ENCODE measurements around the gene UBASH3B. TPM values are rescaled to one million over a fixed set of nuclear protein-coding genes. Genes with fewer than 3 reads are reported as not detected.

UBASH3B gene
- total RNA-seq, 1 donor from 2014 or later = 62.1 TPM

- Histone ChIP-seq H3K79me2 (ENCODE audit: insufficient read depth, low read length) (no peaks in the 10 kb centered on the region), H4K20me1 (ENCODE audit: insufficient read depth, low read length) (no peaks in the 10 kb centered on the region), H3K9me3 (ENCODE audit: insufficient read depth, low read depth, low read length) (no peaks in the 10 kb centered on the region), H3K4me2 (ENCODE audit: low read length) (peak overlapping the region; percentile 2), H2AFZ (ENCODE audit: low read depth, low read length) (no peak overlapping the region), H3K27me3 (ENCODE audit: insufficient read depth, low read length) (no peaks in the 10 kb centered on the region), H3K4me3 (ENCODE audit: insufficient read depth, low read depth, low read length) (no peak overlapping the region), H3K36me3 (ENCODE audit: insufficient read depth, low read length) (peaks cover 12% of the 10 kb centered on the region), H3K27ac (ENCODE audit: low read depth, low read length) (peak overlapping the region; percentile 84), H3K9ac (ENCODE audit: low read length) (peak overlapping the region; percentile 62), H3K4me1 (ENCODE audit: insufficient read depth, low read length) (peaks cover 34% of the 10 kb centered on the region)
- no peak for FAIRE-seq
- no peak for TF ChIP-seq CTCF (IDR thresholded peaks at IDR 0.05; ENCODE audit: insufficient read depth, low read depth, low read length)
- no peak for TF ChIP-seq EZH2 (IDR thresholded peaks at IDR 0.05; ENCODE audit: insufficient read depth, low read length)
- Mint-ChIP-seq H3K27me3 (ENCODE audit: low read depth, unreplicated experiment) (no peaks in the 10 kb centered on the region), H3K36me3 (ENCODE audit: low read depth, unreplicated experiment) (peaks cover 3% of the 10 kb centered on the region), H3K4me1 (ENCODE audit: low read depth, unreplicated experiment) (peaks cover 36% of the 10 kb centered on the region), H3K27ac (ENCODE audit: unreplicated experiment) (peak overlapping the region; percentile 63), H3K9me3 (ENCODE audit: unreplicated experiment) (no peaks in the 10 kb centered on the region), H3K4me3 (ENCODE audit: unreplicated experiment) (no peak overlapping the region)
- no peak for DNase-seq (ENCODE audit: low read depth)
These were observed 149.3 kb downstream of the UBASH3B start for GRCh38 chr11:122804796-122805195.

GRCh38 chr11:122807731-122808477 lies 152.4 kb downstream of the UBASH3B start:
- Mint-ChIP-seq H3K4me3 (ENCODE audit: unreplicated experiment) (peak overlapping the region; percentile 29), H3K4me1 (ENCODE audit: low read depth, unreplicated experiment) (peaks cover 38% of the 10 kb centered on the region), H3K9me3 (ENCODE audit: unreplicated experiment) (no peaks in the 10 kb centered on the region), H3K27me3 (ENCODE audit: low read depth, unreplicated experiment) (no peaks in the 10 kb centered on the region), H3K27ac (ENCODE audit: unreplicated experiment) (peak overlapping the region; percentile 87), H3K36me3 (ENCODE audit: low read depth, unreplicated experiment) (peaks cover 4% of the 10 kb centered on the region)
- Histone ChIP-seq H3K79me2 (ENCODE audit: insufficient read depth, low read length) (no peaks in the 10 kb centered on the region), H2AFZ (ENCODE audit: low read depth, low read length) (no peak overlapping the region), H3K27me3 (ENCODE audit: insufficient read depth, low read length) (no peaks in the 10 kb centered on the region), H3K27ac (ENCODE audit: low read depth, low read length) (peak overlapping the region; percentile 6), H3K36me3 (ENCODE audit: insufficient read depth, low read length) (peaks cover 16% of the 10 kb centered on the region), H3K9me3 (ENCODE audit: insufficient read depth, low read depth, low read length) (no peaks in the 10 kb centered on the region), H4K20me1 (ENCODE audit: insufficient read depth, low read length) (no peaks in the 10 kb centered on the region), H3K4me3 (ENCODE audit: insufficient read depth, low read depth, low read length) (no peak overlapping the region), H3K4me2 (ENCODE audit: low read length) (peak overlapping the region; percentile 39), H3K9ac (ENCODE audit: low read length) (no peak overlapping the region), H3K4me1 (ENCODE audit: insufficient read depth, low read length) (peaks cover 31% of the 10 kb centered on the region)
- TF ChIP-seq EZH2 (IDR thresholded peaks at IDR 0.05; ENCODE audit: insufficient read depth, low read length) (no peak), CTCF (IDR thresholded peaks at IDR 0.05; ENCODE audit: insufficient read depth, low read depth, low read length) (no peak)
- DNase-seq (ENCODE audit: low read depth) (no peak), FAIRE-seq (no peak)

- Mint-ChIP-seq H3K36me3 (ENCODE audit: low read depth, unreplicated experiment) (peaks cover 4% of the 10 kb centered on the region), H3K4me1 (ENCODE audit: low read depth, unreplicated experiment) (peaks cover 32% of the 10 kb centered on the region), H3K4me3 (ENCODE audit: unreplicated experiment) (peak overlapping the region; percentile 29), H3K9me3 (ENCODE audit: unreplicated experiment) (no peaks in the 10 kb centered on the region), H3K27me3 (ENCODE audit: low read depth, unreplicated experiment) (no peaks in the 10 kb centered on the region), H3K27ac (ENCODE audit: unreplicated experiment) (peak overlapping the region; percentile 87)
- FAIRE-seq = no peak
- H3K9ac ChIP-seq (ENCODE audit: low read length) = no peak overlapping the region
- no peaks in the 10 kb centered on the region for H4K20me1 ChIP-seq (ENCODE audit: insufficient read depth, low read length)
- H3K79me2 ChIP-seq (ENCODE audit: insufficient read depth, low read length) = no peaks in the 10 kb centered on the region
- no peaks in the 10 kb centered on the region for H3K9me3 ChIP-seq (ENCODE audit: insufficient read depth, low read depth, low read length)
- H2AFZ ChIP-seq (ENCODE audit: low read depth, low read length) = no peak overlapping the region
- H3K27me3 ChIP-seq (ENCODE audit: insufficient read depth, low read length) = no peaks in the 10 kb centered on the region
- no peak overlapping the region for H3K4me3 ChIP-seq (ENCODE audit: insufficient read depth, low read depth, low read length)
- TF ChIP-seq CTCF (IDR thresholded peaks at IDR 0.05; ENCODE audit: insufficient read depth, low read depth, low read length) = no peak
- TF ChIP-seq EZH2 (IDR thresholded peaks at IDR 0.05; ENCODE audit: insufficient read depth, low read length) = no peak
- peak overlapping the region; percentile 39 for H3K4me2 ChIP-seq (ENCODE audit: low read length)
- peak overlapping the region; percentile 6 for H3K27ac ChIP-seq (ENCODE audit: low read depth, low read length)
- peak; percentile 58 for DNase-seq (ENCODE audit: low read depth)
- H3K4me1 ChIP-seq (ENCODE audit: insufficient read depth, low read length) = peaks cover 25% of the 10 kb centered on the region
- H3K36me3 ChIP-seq (ENCODE audit: insufficient read depth, low read length) = peaks cover 16% of the 10 kb centered on the region
These were observed 153.0 kb downstream of the UBASH3B start for GRCh38 chr11:122808478-122808869.
